ENCODE measurements around the gene STXBP6.

The STXBP6 gene

GRCh38 chr14:25001156-25001555 lies 48.8 kb downstream of the STXBP6 start:
- TF ChIP-seq ESRRG (CRISPR knock-in tag; IDR thresholded peaks at IDR 0.05) (no peak), CREB5 (CRISPR knock-in tag; IDR thresholded peaks at IDR 0.05; ENCODE audit: low read depth) (no peak), ZFP3 (CRISPR knock-in tag; IDR thresholded peaks at IDR 0.05) (no peak), ZC3H10 (CRISPR knock-in tag; IDR thresholded peaks at IDR 0.05) (no peak), GLIS3 (CRISPR knock-in tag; IDR thresholded peaks at IDR 0.05) (no peak)
- no peak for ATAC-seq

- no peak for ATAC-seq
- no peak for TF ChIP-seq CREB5 (CRISPR knock-in tag; IDR thresholded peaks at IDR 0.05; ENCODE audit: low read depth)
- no peak for TF ChIP-seq ZC3H10 (CRISPR knock-in tag; IDR thresholded peaks at IDR 0.05)
- TF ChIP-seq OSR1 (CRISPR knock-in tag; IDR thresholded peaks at IDR 0.05) = no peak
- no peak for TF ChIP-seq CSDC2 (CRISPR knock-in tag; IDR thresholded peaks at IDR 0.05)
- no peak for TF ChIP-seq ARNTL (CRISPR knock-in tag; IDR thresholded peaks at IDR 0.05; ENCODE audit: borderline replicate concordance, low read depth)
- no peak for TF ChIP-seq PPARA (CRISPR knock-in tag; IDR thresholded peaks at IDR 0.05; ENCODE audit: borderline replicate concordance)
- no peak for TF ChIP-seq TSHZ2 (CRISPR knock-in tag; IDR thresholded peaks at IDR 0.05)
- no peak for TF ChIP-seq POU6F1 (CRISPR knock-in tag; IDR thresholded peaks at IDR 0.05; ENCODE audit: borderline replicate concordance, low read depth)
- TF ChIP-seq ZNF8 (CRISPR knock-in tag; IDR thresholded peaks at IDR 0.05) = no peak
- TF ChIP-seq ZFP3 (CRISPR knock-in tag; IDR thresholded peaks at IDR 0.05) = no peak
- TF ChIP-seq GLIS3 (CRISPR knock-in tag; IDR thresholded peaks at IDR 0.05) = no peak
- no peak for TF ChIP-seq ZNF70 (CRISPR knock-in tag; IDR thresholded peaks at IDR 0.05)
- TF ChIP-seq RARB (CRISPR knock-in tag; IDR thresholded peaks at IDR 0.05) = no peak
- TF ChIP-seq PATZ1 (CRISPR knock-in tag; IDR thresholded peaks at IDR 0.05; ENCODE audit: borderline replicate concordance) = no peak
- TF ChIP-seq BACH2 (CRISPR knock-in tag; IDR thresholded peaks at IDR 0.05; ENCODE audit: borderline replicate concordance) = no peak
These were observed 50.8 kb downstream of the STXBP6 start for GRCh38 chr14:24999157-24999556.

GRCh38 chr14:24996930-24997725 lies 52.8 kb downstream of the STXBP6 start:
- TF ChIP-seq ZC3H10 (CRISPR knock-in tag; IDR thresholded peaks at IDR 0.05) (no peak), CSDC2 (CRISPR knock-in tag; IDR thresholded peaks at IDR 0.05) (no peak), ARNTL (CRISPR knock-in tag; IDR thresholded peaks at IDR 0.05; ENCODE audit: borderline replicate concordance, low read depth) (no peak), PATZ1 (CRISPR knock-in tag; IDR thresholded peaks at IDR 0.05; ENCODE audit: borderline replicate concordance) (no peak), ZNF70 (CRISPR knock-in tag; IDR thresholded peaks at IDR 0.05) (no peak), OSR1 (CRISPR knock-in tag; IDR thresholded peaks at IDR 0.05) (no peak), TSHZ2 (CRISPR knock-in tag; IDR thresholded peaks at IDR 0.05) (no peak), TCF4 (CRISPR knock-in tag; IDR thresholded peaks at IDR 0.05; ENCODE audit: borderline replicate concordance) (no peak), ESRRG (CRISPR knock-in tag; IDR thresholded peaks at IDR 0.05) (no peak)
- no peak for ATAC-seq
